ENCODE data around the gene IGF2BP3.

Gene IGF2BP3

GRCh38 chr7:23472556-23472955 is 2.3 kb upstream of the IGF2BP3 start:
- no peak for DNase-seq

- no peak for DNase-seq
Observed at GRCh38 chr7:23472046-23472445, 1.8 kb upstream of the IGF2BP3 start.

GRCh38 chr7:23471106-23471859 is 992 bp upstream of the IGF2BP3 start:
- DNase-seq: no peak

GRCh38 chr7:23469961-23470250 is 385 bp downstream of the IGF2BP3 start:
- no peak for DNase-seq

- no peak for DNase-seq
Observed at GRCh38 chr7:23469150-23469960, 936 bp downstream of the IGF2BP3 start.

GRCh38 chr7:23468526-23469149 is 1.7 kb downstream of the IGF2BP3 start:
- no peak for DNase-seq

- DNase-seq: no peak
Observed at GRCh38 chr7:23467806-23468525, 2.3 kb downstream of the IGF2BP3 start.

GRCh38 chr7:23467291-23467805 is 2.9 kb downstream of the IGF2BP3 start:
- DNase-seq: no peak

- DNase-seq: peak in 6 of 56 donors; percentile 7 to 33 (median 15)
Observed at GRCh38 chr7:23462846-23463245, 7.4 kb downstream of the IGF2BP3 start.

- no peak for DNase-seq
Observed at GRCh38 chr7:23458044-23458443, 12.2 kb downstream of the IGF2BP3 start.

- no peak for DNase-seq
Observed at GRCh38 chr7:23456093-23456492, 14.2 kb downstream of the IGF2BP3 start.

- no peak for DNase-seq
Observed at GRCh38 chr7:23454881-23455526, 15.3 kb downstream of the IGF2BP3 start.

GRCh38 chr7:23450518-23450917 is 19.8 kb downstream of the IGF2BP3 start:
- DNase-seq: no peak

- DNase-seq: no peak
Observed at GRCh38 chr7:23449941-23450340, 20.4 kb downstream of the IGF2BP3 start.

- DNase-seq: no peak
Observed at GRCh38 chr7:23445326-23445725, 25.0 kb downstream of the IGF2BP3 start.

GRCh38 chr7:23443974-23444373 is 26.3 kb downstream of the IGF2BP3 start:
- no peak for DNase-seq

GRCh38 chr7:23438171-23438570 is 32.1 kb downstream of the IGF2BP3 start:
- no peak for DNase-seq

- DNase-seq: no peak
Observed at GRCh38 chr7:23434147-23434917, 36.0 kb downstream of the IGF2BP3 start.

- no peak for DNase-seq
Observed at GRCh38 chr7:23431702-23432199, 38.5 kb downstream of the IGF2BP3 start.

GRCh38 chr7:23430893-23431259 is 39.4 kb downstream of the IGF2BP3 start:
- DNase-seq: no peak

Data from amygdala (tissue), 56 donors.